Dermis blood vessel endothelial cell (primary cell): ENCODE results near the gene DNAL4. TPM values are rescaled to one million over a fixed set of nuclear protein-coding genes. Genes with fewer than 3 reads are reported as not detected.
A peak's percentile ranks its signal among the peaks of the same experiment; 100 is the strongest.

ENCODE experiments used
- DNase-seq: peaks from one replicate; pipeline ENCODE4 v3.0.0; 2010
- total RNA-seq: library from RNA; depleted of rRNA; stranded (reverse); fragments of >200 nt; gene quantifications from 2 replicates; pipeline ENCODE4 v1.2.3, GENCODE V29; 2014

DNAL4 gene, protein sequence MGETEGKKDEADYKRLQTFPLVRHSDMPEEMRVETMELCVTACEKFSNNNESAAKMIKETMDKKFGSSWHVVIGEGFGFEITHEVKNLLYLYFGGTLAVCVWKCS
- 15.3 and 16.3 TPM in 2 replicates for total RNA-seq

DNA sequence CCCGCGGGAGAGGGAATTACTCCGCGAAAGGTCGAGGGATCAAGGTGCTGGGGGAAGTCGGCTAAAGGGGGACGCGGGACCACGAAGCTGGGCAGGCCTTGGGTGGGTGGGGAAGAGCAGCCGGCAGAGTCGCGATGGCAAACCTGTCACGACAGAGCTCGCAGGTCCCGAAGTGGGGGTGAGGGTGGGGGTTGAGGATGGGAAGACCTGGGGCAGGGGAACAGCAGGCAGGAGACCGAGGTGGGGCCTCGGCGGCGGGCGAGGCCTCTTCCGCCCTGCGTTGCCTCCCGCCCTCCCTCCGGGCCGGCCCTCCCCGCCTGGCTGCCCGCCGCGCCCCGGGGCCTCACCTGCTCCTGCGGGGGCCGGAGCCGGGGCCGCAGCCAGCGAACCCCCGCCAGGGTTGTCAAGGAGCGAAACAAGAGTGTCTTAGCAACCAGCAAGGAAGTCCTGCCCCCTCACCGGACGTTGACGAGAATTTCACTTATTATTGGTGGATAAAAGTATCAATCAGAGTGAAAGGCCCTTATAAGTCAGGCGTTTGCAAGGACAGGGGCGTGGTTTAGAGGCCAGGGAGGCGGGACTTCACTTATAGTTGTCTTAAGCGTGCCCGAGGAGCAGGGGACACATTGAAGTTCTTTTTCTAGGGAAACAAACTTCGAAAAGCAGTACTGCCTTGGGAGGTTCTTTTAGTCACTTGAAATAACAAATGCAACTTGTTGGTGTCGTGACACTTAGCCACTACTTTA lies at the start of gene DNAL4:
Gene DNAL4 (minus strand): TSS at position 423 of the 746 bp plus-strand sequence. CDS start 11,412 bp downstream, outside the sequence.
- DNase-seq = peak; percentile 98

DNA sequence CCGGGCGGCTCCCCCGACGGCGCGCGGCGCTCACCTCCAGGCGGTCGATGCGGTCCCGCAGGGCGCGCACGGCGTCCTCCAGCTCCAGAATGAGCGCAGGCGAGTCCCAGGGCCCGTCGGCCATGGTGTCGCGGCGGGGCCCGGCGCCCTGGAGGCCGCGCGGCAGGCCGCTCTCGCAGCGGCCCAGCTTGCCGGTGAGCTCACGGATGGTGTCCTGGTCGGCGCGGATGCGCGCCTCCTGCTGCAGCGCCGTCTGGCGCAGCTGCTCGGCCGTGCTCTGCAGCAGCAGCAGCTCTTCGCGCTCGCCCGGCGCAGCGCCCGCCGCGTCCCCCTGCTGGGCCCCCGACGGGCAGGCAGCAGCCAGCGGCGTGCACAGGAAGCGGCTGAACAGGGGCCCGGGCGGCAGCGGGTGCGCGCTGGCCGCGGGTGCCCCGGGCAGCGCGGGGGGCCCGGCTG lies 49.3 kb upstream of the DNAL4 start:
- peak; percentile 72 for DNase-seq

DNA sequence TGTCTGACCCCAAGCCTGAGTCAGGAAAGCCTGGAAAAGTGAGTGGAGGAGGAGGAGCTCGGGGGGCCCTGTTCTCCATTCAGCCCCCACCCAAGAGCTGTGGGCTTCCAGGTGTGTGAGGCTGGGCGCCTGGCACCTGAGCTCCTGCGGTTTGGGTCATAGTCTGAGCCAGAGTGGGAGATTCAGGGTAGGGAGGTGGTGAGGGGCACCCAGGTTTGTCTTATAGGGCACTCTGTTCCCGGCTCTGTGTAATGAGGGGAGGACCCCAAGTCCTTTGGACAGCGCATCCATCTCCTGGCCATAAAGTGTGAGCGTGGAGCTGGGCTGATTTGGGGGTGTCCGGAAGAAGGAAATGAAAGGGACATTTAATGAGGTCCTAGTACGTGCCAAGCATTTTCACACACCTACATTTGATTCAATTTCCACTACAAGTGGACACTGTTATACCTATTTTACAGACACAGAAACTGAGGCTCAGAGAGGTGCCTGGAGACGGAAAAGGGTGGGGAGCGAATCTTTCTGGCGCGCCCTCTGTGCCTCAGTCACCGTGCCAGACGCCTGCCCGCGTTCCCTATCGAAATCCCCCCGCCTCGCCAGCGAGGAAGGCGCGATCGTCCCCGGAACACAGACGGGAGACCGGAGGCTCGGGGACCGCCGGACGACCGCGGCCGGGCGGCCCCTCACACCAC lies 48.7 kb upstream of the DNAL4 start:
- no peak for DNase-seq

DNA sequence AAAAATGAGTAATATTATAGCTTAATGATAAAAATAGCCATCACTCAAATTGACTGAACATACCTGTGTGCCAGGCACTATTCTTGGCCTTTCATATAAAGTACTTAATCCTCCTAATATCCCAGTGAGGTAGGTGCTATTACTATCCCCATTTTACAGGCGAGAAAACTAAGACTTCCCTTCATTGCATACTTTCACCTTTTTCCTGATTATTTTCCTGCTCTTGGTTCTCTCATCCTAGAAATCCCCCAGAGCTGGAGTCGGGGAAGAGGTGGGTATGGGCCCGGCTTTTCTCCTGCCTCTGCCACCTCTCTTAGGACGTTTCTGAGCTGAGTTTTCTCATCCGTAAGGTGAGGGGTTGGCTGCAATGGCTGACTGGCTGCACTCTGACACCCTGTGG lies 47.7 kb upstream of the DNAL4 start:
- DNase-seq = no peak

DNA sequence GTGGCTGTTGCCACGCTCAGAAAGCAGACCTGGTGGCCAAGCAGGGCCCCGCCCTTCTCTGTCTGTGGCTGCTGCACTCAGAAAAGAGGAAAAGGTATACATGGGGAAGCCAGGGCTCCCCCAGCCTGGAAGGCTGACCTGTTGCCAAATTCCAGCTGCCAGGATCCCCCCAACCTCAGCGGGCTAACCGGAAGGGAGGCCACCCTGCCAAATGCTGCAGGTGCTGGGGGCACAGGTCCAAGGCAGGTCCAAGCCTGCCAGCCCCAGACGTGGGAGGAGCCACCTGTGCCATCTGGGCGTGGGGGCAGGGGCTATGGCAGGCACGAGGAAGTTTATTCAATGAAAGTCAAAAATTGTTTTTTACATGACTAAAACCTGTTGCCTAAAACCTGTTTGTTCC lies 47.3 kb upstream of the DNAL4 start:
- DNase-seq = no peak

DNA sequence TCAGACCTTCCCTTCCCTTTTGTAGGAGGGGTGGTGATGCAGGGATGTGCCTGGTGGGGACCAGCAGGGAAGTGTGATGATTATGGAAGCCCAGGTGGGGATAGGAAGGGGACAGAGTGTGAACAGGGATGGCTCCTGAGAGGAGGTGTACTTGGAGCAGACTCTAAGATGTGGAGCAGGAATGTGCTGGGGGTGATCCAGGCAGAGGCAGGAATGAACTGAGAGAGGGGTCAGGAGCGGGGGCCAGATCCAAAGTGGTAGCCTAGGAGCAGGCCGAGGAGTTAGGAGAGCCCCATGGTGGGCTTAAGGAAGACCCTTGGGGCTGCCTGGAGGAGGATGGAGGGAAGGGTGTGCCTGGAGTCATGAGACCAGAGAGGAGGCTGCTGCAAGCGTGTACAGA lies 46.2 kb upstream of the DNAL4 start:
- DNase-seq = no peak

DNA sequence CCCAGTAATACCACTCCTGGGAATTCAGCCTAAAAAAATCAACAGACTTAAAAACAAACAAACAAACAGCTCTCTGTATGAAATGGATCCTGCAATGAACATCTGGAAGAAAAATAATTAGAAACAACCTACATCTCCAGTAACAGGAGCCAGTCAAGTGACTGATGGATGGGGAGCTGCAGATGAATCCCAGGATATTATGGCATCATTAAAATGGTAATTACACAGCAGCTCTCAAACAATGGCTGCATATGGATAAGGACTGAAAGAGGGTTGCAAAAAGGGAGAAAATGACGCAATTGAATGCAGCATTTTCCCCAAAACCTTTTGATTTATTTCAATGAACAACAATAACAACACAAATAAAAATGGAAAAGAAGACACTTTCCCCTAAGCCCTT lies 45.7 kb upstream of the DNAL4 start:
- DNase-seq = no peak

DNA sequence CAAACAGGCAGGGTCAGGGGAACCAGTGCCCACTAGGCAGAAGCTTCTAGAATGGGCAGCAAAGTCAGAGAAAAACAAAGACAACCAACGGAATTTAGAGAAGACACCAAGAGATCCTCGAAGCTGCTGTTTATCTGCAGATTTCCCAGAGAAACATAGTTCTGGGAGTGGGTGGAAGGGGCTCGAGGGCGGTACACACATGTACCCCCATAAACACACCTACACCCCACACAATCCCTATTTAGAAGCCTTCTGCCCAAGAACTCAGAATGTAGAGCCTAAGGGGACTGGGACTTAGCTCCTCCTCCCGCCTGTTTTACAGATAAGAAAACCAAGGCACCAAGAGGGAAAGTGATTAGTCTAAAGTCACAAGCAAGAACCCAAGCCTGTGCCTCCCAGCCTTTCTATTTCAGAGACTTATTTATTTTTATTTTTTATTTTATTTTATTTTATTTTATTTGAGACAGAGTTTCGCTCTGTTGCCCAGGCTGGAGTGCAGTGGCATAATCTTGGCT lies 43.5 kb upstream of the DNAL4 start:
- no peak for DNase-seq

DNA sequence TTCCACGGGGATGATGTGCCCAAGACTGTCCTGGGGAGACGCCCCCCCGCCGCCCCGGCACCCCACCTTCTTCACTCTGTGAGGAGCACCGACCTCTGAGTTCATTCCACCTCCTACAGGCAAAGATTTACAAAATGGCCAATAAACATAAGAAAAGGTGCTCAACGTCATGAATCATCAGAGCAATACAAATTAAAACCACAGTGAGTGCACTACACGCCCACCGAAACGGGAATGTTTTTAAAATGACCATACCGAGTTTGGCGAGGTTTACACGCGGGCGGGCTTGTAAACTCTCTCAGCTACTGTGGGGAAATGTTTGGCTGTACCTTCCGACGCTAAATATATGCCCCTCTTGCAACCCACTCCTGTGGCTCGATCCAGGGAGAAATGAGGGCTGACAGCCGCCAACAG lies 42.0 kb upstream of the DNAL4 start:
- no peak for DNase-seq

DNA sequence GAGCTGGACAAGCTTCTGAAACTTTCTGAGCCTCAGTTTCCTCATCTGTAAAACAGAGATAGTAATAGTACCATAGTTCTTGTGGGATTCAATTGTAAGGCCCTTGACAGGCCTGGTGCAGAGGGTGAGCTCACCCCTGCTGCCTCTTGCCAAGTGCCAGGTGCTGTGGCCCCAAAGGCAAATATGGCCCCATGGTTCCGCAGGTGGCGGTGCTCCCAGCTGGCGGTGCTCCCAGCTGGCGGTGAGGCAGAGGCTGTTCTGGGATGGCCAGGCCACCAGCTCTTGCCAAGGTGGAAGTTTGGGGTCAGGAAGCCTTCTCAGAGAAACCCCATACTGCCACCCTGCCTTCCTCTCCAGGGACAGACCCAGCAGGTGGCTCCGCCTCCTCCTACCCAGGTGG lies 41.0 kb upstream of the DNAL4 start:
- no peak for DNase-seq

DNA sequence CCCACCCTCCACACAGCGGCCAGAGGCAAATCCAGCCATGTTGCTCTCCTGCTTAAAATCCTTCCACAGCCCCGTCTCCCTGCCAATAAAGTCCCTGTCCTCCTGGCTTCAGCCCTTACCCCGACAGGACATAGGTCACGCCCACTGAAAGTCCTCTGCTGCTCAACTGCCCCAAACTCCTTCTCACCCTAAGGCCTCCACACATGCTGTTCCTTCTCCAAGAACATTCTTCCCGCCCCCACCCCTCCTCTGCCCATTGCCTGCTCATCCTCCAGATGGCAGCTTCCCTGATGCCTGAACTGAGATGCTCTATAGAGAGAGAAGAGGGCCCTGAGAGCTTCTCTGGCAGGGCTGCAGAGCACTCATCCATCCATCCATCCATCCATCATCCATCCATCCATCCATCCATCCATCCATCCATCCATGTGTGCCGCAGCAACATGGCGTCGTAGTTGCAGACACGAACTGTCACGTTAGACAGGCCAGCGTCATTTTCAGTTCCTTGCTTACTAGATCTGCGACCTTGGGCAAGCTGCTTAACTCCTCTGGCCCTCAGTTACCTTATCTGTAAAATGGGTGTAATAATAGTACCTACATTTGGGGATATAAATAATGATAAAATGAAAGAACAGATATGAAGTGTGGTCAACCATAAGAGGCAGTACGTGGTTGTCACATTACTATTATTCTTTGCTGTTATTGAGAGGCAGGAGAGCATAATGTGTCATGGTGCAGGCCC lies 40.4 kb upstream of the DNAL4 start:
- no peak for DNase-seq

DNA sequence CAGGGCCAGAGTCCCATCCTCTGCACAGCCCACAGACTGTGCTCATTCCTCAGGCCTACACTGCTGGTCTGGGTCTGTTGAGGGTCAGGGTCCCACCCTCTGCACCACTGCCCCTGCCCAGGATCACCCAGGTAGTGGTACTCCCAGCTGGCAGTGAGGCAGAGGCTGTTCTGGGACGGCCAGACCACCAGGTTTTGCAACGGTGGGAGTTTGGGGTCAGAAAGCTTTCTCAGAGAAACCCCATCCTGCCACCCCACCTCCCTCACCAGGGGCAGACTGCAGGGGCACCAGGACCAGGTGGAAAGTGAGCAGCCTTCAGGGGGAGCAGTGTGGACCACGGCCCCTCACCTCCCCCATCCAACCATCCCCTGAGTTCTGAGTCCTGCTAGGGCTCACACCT lies 39.1 kb upstream of the DNAL4 start:
- DNase-seq = no peak

DNA sequence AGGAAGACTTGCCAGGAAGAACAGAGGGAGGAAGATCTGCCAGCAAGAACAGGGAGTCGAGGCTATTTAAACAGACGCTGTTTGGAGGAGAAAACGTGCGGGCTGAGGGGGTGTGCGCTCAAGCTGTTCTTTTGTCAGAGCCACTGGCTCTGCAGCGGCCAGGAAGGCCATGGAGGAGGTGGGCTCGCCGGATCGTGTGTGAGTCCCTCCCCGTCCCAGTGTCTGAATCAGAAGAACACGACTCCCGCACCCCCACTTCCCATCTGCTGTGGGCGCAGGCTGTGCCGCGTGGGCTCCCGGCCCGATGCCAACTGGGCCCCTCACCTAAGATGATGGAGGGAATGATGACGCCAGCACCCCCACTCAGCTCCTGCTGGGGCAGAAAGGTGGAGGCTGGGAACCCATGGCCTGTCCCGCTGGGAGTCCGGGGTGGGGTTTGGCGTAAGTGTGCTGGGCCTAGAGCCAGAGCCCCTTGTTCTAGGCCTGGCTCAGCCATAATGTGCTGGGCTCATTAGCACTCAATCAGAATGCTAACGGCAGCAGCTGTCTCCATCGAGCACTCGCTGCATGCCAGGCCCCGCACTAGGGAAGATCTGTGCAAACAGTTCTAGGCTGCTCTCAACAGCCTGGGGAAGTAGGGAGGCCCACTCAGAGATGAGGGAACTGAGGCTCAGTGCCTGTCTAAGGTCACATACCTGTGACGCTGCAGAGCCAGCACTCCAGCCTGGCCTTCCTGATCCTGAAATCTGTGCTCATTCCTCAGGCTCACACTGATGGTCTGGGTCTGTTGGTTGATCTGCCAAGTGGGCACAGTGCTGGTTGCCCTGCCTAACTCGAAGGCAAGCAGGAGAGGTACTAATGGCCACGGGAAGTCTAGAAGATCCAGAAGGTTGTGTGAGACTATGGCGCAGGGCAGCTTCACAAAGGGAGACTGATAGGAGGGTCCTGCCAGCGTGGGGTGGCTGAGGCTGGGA lies 38.3 kb upstream of the DNAL4 start:
- DNase-seq = no peak

DNA sequence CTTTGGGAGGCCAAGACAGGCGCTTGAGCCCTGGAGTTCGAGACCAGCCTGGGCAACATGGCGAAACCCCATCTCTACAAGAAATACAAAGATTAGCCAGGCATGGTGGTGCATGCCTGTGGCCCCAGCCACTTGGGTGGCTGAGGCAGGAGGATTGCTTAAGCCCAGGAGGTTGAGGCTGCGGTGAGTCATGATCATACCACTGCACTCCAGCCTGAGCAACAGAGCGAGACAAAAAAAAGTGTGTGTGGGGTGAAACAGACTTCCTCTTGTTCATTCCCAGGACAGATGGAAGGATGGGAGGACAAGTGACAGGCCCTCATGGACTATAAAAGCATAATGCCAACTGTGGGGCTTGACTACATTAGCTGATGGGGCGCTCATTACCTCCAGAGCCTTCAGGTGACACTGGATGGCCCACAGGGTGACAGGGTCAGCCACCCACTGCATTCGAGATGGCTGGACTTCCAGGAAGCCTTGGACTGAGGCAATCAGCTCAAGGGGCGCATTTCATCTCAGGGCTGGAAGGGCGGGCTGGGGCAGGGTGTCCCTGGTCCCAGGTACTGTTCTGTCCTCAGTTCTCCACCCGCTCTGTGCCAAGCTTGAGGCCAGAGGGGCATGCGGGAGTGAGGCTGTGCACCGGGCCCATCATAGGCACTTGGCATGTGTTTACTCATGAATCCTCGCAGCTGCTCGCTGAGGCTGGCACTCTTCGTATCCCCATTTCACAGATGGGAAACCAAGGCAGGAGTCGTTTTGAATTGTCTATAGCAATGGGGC lies 37.4 kb upstream of the DNAL4 start:
- no peak for DNase-seq

DNA sequence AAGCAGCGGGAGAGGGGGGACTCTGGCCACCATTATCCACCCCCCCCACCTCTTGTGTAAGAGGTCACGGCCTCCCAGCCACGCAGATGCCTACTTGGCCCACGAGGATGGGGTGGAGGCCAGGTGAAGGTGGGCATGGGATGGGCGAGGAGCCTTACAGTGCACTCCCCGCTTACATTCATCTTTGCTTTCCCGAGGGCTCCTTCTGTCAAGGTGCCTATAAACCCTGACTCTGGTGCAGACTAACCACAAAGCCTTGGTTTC lies 36.8 kb upstream of the DNAL4 start:
- no peak for DNase-seq

DNA sequence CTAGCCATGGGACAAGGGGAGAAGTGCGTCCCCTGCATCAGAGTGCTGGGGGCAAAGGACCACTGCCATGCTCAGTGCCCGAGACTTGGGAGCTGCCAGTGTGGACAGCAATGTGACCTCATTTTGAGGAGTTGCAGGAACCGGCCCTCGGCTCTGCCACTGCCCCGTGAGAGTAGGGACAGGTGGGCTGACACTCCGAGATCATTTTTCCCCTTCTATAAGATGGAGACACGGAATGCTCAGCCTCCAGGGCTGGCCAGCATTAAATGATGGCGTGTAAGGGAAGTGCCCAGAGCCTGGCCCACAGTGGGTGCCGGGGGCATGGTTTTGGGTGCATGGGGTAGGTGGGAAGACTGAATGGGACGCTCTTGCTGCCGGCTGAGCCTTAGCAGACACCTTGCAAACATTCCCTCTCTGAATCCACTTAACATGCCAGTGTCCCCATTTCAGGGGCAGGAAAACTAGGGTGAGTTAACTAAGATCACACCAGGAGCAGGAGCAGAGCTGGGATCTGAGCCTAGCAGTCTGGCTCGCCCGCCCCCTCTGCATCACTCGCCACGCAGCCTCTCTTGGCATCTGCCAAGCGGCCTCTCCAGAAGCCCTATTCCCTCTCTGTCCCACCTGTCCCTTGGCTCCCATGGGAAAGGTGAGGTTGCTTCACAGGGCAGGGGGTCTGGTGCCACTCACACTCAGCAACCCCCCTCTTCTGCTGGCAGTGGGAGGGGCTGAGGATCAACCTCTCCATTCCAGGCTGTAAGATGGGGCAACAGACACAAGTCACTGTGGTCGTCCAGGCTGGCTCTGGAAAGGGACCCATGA lies 36.3 kb upstream of the DNAL4 start:
- no peak for DNase-seq

DNA sequence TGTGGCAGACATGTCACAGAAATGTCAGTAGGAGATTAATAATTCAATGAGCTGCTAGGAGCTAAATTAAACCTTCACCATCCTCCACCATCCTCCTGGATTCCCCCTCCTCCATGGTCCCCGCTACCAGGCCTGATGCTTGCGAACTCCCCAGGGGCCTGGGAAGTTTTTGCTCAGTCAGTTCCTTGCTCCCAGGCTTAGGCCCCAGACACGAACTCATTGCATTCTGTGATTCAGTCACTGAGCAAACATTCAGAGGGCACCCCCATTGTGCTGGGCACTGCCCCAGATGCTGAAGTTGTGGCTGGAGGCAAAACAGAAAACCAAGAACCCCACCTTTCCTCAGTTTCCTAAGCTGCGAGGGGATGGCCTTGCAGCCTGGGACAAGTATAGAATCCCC lies 35.5 kb upstream of the DNAL4 start:
- DNase-seq = no peak

DNA sequence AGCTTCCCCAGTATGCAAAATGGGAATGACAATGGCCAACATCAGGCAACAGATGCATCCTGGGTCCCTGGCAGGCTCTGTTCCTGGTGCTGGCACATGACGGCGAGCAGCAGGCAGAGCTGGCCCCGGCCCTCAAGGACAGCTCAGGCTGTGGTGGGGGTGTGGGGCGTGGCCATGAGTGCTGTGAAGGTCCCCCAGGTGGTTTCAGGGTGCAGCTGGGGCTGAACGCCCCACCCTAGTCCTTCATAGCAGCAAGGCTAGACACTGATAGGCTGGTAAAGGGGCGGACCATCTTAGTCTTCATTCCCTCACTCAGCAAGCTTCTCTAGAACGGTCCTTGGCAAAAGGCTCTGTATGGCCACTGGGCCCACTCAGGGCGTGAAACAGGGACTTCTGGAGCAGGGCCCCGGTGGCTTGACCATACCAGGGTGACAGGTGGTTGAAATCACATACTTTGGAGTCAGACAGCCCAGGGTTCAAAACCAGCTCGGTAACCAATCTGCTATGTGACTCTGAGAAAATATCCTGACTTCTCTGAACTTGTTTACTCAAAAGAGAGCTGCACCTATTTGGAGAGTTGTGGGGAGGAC lies 34.8 kb upstream of the DNAL4 start:
- DNase-seq = no peak

DNA sequence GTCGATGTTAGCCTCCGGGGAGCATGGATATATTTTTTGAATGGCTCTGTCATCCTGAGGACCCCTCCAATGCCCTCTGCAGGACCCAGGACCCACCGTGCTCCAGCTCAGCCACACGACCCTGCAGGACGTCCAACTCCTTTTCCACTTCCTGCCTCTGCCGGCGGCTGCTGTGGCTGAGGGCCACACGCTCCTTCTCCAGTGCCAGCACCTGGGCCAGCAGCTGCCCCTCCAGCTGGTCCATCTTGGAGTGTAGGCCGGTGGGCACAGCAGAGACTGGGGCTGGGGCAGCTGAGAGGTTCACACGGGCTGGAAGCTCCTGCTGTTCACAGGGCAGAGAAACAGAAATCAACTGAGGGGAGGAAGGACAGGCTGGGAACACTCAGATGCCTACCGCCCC lies 34.2 kb upstream of the DNAL4 start:
- no peak for DNase-seq

DNA sequence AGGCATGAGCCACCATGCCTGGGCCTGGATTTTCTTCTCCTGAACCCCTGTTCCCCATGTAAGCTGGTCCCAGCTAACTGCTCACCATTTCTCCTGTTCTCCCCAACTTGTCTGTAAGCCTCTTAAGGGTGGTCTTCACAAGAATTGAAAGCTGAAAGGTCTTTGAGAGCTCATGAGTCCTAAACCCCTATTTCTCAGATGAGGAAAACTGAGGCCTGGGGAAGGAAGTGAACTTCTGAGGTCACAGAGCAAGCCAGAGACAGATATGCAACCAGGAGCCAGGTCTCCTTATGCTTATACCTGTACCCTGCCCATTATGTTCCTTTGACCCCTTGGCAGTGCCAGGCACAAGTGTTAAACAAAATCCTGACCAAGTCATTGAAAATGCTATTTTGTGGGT lies 33.6 kb upstream of the DNAL4 start:
- DNase-seq = no peak
